ENCODE measurements around the gene RNASE7.

The RNASE7 gene

GRCh38 chr14:21084998-21085853, 43.1 kb downstream of the RNASE7 start:
- Histone ChIP-seq H3K79me2 (ENCODE audit: insufficient read depth, low read length) (no peaks in the 10 kb centered on the region), H3K9ac (ENCODE audit: low read length) (no peak overlapping the region), H3F3A (ENCODE audit: insufficient read depth) (no peaks in the 10 kb centered on the region), H3K4me2 (ENCODE audit: low read depth, low read length, poor library complexity, severe bottlenecking) (no peak overlapping the region), H3K9me3 (ENCODE audit: insufficient read depth, low read length) (no peaks in the 10 kb centered on the region), H3K4me3 (ENCODE audit: insufficient read depth, low read length, poor library complexity, severe bottlenecking) (no peak overlapping the region), H3K36me3 (ENCODE audit: low read length) (no peaks in the 10 kb centered on the region), H3K27me3 (ENCODE audit: low read length) (no peaks in the 10 kb centered on the region), H4K20me1 (ENCODE audit: low read depth, low read length) (no peaks in the 10 kb centered on the region), H3K9me2 (replicated peaks; ENCODE audit: insufficient read depth, low read length) (no peaks in the 10 kb centered on the region), H3K27ac (ENCODE audit: low read depth, low read length) (no peak overlapping the region), H2AFZ (ENCODE audit: low read depth, low read length, severe bottlenecking) (no peak overlapping the region)
- TF ChIP-seq EZH2phosphoT487 (conservative IDR thresholded peaks at IDR 0.05; ENCODE audit: low read length) (no peak), CTCF (IDR thresholded peaks at IDR 0.05; ENCODE audit: insufficient read depth, low read length, poor library complexity, severe bottlenecking) (no peak)

GRCh38 chr14:21086908-21087293, 44.7 kb downstream of the RNASE7 start:
- Histone ChIP-seq H3K79me2 (ENCODE audit: insufficient read depth, low read length) (no peaks in the 10 kb centered on the region), H4K20me1 (ENCODE audit: low read depth, low read length) (no peaks in the 10 kb centered on the region), H3K9me2 (replicated peaks; ENCODE audit: insufficient read depth, low read length) (no peaks in the 10 kb centered on the region), H3K27ac (ENCODE audit: low read depth, low read length) (no peak overlapping the region), H3K4me3 (ENCODE audit: insufficient read depth, low read length, poor library complexity, severe bottlenecking) (no peak overlapping the region), H3K27me3 (ENCODE audit: low read length) (no peaks in the 10 kb centered on the region), H3F3A (ENCODE audit: insufficient read depth) (no peaks in the 10 kb centered on the region), H3K9me3 (ENCODE audit: insufficient read depth, low read length) (no peaks in the 10 kb centered on the region), H2AFZ (ENCODE audit: low read depth, low read length, severe bottlenecking) (no peak overlapping the region), H3K4me2 (ENCODE audit: low read depth, low read length, poor library complexity, severe bottlenecking) (no peak overlapping the region), H3K9ac (ENCODE audit: low read length) (no peak overlapping the region), H3K36me3 (ENCODE audit: low read length) (no peaks in the 10 kb centered on the region)
- TF ChIP-seq EZH2phosphoT487 (conservative IDR thresholded peaks at IDR 0.05; ENCODE audit: low read length) (no peak), CTCF (IDR thresholded peaks at IDR 0.05; ENCODE audit: insufficient read depth, low read length, poor library complexity, severe bottlenecking) (no peak)

GRCh38 chr14:21087294-21088091, 45.3 kb downstream of the RNASE7 start:
- no peak overlapping the region for H3K27ac ChIP-seq (ENCODE audit: low read depth, low read length)
- H3K4me3 ChIP-seq (ENCODE audit: insufficient read depth, low read length, poor library complexity, severe bottlenecking), result no peak overlapping the region
- H3K27me3 ChIP-seq (ENCODE audit: low read length), result no peaks in the 10 kb centered on the region
- no peaks in the 10 kb centered on the region for H3K9me2 ChIP-seq (replicated peaks; ENCODE audit: insufficient read depth, low read length)
- H3K9ac ChIP-seq (ENCODE audit: low read length), result no peak overlapping the region
- H3K9me3 ChIP-seq (ENCODE audit: insufficient read depth, low read length), result no peaks in the 10 kb centered on the region
- no peak overlapping the region for H3K4me2 ChIP-seq (ENCODE audit: low read depth, low read length, poor library complexity, severe bottlenecking)
- TF ChIP-seq CTCF (IDR thresholded peaks at IDR 0.05; ENCODE audit: insufficient read depth, low read length, poor library complexity, severe bottlenecking) (no peak), EZH2phosphoT487 (conservative IDR thresholded peaks at IDR 0.05; ENCODE audit: low read length) (no peak)
- H3K36me3 ChIP-seq (ENCODE audit: low read length), result no peaks in the 10 kb centered on the region
- no peaks in the 10 kb centered on the region for H4K20me1 ChIP-seq (ENCODE audit: low read depth, low read length)
- H2AFZ ChIP-seq (ENCODE audit: low read depth, low read length, severe bottlenecking), result no peak overlapping the region
- no peaks in the 10 kb centered on the region for H3K79me2 ChIP-seq (ENCODE audit: insufficient read depth, low read length)
- no peaks in the 10 kb centered on the region for H3F3A ChIP-seq (ENCODE audit: insufficient read depth)
